HG02623 (cell line): ENCODE results near the gene SNAP47.

ENCODE experiments used
- ATAC-seq: cut with Tn5 transposase; IDR thresholded peaks from one replicate; pipeline ENCODE4 v1.9.1; 2021; ENCODE audit warnings: moderate library complexity; ENCODE audit not compliant: unreplicated experiment

SNAP47 gene

DNA sequence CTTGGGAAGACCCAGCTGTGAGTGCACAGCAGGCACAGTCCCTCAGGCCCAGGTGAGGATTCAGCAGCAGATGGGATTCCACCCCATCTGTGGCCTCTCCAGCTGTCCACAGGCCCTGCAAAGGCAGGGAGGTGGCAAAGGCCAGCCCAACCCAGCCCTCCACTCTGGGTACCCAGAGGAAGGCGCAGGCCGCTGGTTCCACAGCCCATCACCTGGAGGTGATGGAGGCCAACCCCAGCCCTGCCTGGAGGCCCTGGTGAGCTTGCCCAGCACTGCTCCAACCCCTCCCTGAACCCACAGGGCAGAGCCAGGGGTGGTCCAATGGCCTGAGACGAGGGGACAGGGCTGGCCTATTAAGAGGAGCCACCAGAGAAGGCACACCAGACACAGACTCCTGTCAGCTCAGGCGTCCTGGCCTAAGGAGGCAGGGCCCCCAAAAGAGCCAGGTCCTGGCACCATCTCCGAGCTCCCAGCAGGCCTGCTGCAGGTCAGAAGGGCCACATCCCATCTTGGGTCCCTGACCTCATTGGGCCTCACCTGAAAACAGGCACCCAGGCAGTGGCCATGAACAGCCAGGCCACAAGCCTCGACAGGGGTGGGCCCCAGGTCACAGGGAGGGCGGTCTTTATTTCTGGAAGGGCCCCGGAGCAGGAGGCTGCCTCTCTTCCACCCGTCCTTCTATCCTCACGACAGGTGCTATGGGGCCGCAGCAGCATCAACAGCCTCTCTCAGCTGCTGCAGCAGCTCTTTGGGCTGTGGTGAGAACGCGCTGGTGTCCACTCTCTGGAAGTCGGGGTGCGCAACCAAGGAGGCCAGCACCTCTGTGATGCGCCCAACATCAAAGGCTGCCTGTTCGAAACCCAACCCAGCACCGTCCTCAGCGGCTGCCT is 3.3 kb upstream of the SNAP47 start:
- ATAC-seq, result no peak

DNA sequence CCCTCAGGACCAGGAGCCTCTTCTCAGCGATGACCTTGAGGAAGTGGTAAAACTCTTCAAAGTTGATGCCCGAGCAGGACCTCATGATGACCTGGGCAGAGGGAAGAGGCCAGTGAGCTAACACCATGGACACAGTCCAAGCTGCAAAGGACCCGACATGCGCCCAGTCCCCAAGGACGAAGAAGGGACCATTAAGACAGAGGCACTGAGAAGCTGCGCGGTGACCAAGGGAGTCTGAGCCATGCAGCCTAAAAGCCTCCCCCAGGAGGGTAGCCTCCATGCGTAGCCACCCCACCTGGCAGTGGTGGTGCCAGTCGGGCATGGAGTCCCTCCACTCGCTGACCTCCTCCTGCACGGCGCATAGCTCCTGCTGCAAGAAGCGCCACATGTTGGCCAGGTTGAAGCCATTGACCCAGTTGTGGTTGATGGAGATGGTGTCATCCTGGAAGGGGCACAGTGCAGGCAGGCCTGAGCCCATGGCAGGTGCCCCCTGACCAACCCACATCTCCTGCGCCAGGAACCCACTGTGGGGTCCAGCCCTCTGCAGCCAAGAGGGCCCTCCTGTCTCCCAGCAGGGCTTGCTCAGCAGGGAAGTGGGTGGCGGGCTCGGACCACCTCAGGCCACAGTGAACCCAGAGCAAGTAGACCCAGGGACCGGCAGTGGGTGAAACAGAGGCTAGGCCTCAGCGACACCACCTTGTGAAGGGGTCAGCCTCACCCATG is 2.5 kb upstream of the SNAP47 start:
- ATAC-seq, result no peak

GRCh38 chr1:227733309-227733705 is 1.9 kb upstream of the SNAP47 start:
- ATAC-seq, result no peak

DNA sequence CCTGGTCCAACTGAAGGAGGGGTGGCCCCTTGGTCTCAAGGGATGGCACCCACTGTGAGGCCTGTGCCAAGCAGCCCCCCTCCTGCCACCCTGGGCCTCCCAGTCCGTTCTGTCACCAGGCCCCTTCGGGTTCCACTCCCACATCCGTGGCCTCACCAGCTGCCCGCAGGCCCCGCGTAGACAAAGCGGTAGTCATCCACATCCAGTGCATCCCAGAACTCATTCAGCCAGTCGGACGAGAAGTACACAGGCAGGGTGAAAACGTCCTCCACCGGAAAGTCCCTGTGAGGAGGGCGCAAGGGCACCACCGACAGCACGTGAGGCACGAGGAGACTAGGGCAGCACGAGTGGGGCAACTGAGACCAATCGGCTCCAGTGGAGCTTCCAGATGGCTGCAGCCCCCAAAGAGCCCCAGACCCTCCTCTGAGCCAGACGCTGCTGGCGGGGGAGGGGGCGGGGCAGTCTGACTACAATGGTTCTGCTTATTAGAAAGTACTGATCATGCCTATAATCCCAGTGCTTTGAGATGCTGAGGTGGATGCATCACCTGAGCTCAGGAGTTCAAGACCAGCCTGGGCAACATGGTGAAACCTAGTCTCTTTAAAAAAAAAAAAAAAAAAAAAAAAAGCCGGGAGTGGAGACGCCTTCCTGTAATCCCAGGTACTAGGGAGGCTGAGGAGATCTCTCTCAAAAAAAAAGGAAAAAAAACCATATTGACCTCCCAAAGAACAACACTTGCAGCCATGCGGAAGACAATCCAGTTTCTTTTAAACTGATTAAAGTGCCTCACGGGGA is 1.3 kb upstream of the SNAP47 start:
- ATAC-seq, result no peak

- no peak for ATAC-seq
Measured at GRCh38 chr1:227734546-227734855, 734 bp upstream of the SNAP47 start.

DNA sequence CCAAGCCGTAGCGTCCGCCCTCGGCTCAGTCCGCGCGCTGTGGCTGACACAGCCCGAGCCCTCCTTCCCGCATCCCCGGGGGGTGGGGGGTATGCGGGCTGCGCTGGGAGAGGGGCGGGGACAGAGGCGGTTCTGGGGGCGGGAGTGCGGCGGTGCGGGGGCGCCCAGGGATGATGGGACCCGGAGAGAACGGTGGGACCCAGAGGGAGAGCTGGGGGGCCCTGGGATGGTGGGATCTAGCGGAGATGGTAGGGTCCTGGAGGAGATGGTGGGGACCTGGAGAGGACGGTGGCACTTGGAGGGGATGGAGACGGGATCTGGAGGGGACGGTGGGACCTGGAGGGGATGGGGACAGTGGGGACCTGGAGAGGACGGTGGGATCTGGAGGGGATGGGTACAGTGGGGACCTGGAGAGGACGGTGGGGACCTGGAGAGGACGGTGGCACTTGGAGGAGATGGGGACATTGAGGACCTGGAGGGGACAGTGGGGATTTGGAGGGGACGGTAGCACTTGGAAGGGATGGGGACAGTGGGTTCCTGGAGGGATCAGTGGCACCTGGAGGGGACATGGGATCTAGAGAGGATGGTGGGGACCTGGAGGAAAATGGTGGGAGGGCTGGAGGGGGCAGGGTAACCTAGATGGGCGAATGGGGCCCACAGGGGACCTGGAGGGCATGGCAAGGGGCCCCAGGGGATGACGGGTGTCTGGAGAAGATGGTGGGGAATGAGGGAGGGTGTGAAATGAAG is 477 bp downstream of the SNAP47 start:
- ATAC-seq, result peak; percentile 36

- ATAC-seq, result no peak
Measured at GRCh38 chr1:227736814-227737432, 1.7 kb downstream of the SNAP47 start.

GRCh38 chr1:227738820-227739219 is 3.6 kb downstream of the SNAP47 start:
- ATAC-seq, result no peak

GRCh38 chr1:227739636-227740035 is 4.4 kb downstream of the SNAP47 start:
- no peak for ATAC-seq

DNA sequence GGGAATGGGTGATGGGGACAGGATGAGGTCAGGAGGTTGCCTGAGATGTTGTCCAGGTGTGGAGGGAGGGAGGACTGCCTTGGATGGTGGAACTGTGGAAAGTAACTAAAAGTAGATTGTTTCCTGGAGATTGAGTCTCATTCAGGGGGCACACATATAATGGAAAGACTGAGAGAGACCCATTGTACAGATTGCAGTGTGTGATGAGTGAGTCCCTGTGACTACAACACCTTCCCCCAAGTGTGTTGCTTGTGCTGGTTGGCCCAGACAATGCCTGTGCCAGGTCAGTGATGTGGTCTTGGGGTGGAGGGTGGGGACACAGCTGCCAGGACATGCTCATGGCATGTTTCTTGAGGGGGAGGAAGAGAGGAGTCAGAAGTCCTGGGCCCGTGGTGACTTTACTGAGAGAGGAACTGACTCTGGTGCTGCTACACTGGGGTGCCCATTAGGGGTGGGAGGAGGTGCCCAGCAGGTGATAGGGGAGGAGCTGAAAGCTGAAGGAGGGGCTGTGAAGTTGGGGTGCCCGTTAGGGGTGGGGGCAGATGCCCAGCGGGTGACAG is 5.2 kb downstream of the SNAP47 start:
- ATAC-seq, result no peak

GRCh38 chr1:227741166-227741870 is 6.1 kb downstream of the SNAP47 start:
- no peak for ATAC-seq

- ATAC-seq, result no peak
Measured at GRCh38 chr1:227742738-227743715, 7.8 kb downstream of the SNAP47 start.

GRCh38 chr1:227744668-227745067 is 9.4 kb downstream of the SNAP47 start:
- ATAC-seq, result no peak

- ATAC-seq, result no peak
Measured at GRCh38 chr1:227745568-227746265, 10.5 kb downstream of the SNAP47 start.

- ATAC-seq, result no peak
Measured at GRCh38 chr1:227746676-227747075, 11.4 kb downstream of the SNAP47 start.

DNA sequence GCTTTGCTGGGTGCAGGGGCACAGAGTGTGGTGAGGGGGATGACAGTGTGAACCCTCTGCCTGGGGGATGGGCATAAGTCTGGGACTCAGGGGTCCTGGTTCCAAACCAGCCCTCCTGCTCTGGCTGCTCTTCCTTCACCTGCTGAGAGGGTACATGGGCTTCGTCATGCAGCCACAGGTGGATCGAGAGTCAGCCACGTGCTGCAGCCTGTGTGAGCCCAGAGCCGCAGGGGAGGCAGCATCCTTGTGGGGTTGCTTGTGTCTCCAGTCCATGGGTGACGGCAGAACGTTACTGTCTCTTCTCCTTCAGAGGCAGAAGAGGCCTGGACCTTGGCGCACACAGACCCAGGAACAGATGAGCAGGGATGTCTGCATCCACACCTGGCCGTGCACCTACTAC is 12.1 kb downstream of the SNAP47 start:
- ATAC-seq, result no peak

DNA sequence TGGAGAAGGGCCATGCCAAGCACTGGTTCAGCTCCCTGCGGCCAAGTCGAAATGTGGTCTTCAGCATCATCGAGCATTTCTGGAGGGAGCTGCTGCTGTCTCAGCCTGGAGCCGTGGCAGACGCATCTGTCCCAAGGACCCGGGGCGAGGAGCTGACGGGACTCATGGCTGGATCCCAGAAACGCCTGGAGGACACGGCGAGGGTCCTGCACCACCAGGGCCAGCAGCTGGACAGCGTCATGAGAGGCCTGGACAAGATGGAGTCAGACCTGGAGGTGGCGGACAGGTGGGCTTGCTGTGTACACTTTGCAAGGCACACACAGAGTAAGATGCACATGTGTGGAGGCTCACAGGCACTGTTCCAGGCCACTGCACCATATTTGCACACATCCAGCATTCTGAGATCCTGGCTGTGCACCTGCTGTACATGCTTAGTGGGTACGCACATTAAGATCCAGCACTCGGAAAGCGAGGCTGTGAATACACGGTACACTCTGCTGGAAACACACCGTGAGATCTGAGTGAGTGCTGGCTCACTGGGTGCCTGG is 12.8 kb downstream of the SNAP47 start:
- no peak for ATAC-seq
